Prostate gland (tissue), 2 donors: ENCODE data around the gene SEPTIN5.

Experiments
- POLR2A ChIP-seq: fragments of 450-650 bp; IDR thresholded peaks from one replicate; pipeline ENCODE4 v1.6.1; 2016; ENCODE audit warnings: antibody characterized with exemption, mild to moderate bottlenecking
- POLR2AphosphoS5 ChIP-seq: sonication (generic); formaldehyde crosslinking; IDR thresholded peaks from one replicate; pipeline ENCODE4 v1.6.1; 2017; ENCODE audit warnings: antibody characterized with exemption
- TF ChIP-seq, protein P1 (sequence below), 4 experiments: fragments of 200-600 bp in 2 of 4; fragments of 450-650 bp in 2 of 4; sonication (generic) in 2 of 4; IDR thresholded peaks; 1 replicate in 3 of 4; 2 replicates in 1 of 4; pipeline ENCODE4 v1.5.1; 2016 to 2019; ENCODE audit warnings: antibody characterized with exemption in 4 of 4, mild to moderate bottlenecking in 2 of 4, moderate library complexity in 2 of 4

DNA sequence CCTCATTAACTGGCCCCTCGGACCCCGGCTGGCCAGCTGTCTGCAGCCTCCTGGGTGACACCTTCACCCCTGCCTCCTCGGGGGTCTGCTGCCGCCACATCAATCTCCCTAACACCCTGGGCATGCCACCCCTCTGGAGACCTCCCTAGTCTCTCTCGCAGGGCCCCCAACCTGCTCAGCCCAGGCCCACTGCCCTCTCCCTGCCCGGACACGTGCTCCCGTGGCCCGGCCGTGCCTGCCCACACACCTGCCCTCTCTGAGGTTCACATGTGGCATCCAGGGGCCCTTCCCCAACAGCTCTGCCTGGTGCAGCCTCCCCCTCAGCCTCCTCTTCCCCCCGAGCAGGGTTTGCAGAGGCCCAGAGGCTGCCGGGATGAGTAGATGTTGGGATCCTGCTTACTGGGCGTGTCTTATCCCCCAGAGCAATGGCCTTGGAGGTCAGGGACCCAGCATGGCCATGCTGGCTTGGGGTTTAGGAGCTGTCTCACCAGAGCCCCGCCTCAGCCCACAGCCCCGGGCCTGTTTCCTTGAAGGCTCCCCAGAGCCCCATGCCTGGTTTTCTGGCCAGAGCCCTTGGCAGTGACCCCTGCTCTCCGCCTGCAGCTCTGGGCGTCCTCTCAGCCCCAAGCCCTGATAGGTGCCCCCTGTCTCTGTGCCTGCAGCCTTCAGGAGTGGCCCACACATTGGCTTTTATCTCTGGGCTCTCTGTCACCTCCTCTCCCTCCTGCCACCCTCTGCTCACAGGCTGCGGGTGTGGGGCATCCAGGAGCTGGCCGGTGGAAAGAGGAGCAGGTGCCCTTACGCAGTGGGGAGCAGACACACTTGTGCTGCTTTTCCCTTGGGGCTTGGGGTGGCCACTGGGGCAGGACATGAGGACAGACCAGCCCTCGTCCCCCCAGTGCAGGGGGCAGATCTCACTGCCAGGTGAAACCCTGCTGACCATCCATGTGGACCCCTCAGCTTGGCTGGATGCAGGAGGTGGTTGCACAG is 25.7 kb upstream of the SEPTIN5 start:
- TF ChIP-seq, protein P1, sequence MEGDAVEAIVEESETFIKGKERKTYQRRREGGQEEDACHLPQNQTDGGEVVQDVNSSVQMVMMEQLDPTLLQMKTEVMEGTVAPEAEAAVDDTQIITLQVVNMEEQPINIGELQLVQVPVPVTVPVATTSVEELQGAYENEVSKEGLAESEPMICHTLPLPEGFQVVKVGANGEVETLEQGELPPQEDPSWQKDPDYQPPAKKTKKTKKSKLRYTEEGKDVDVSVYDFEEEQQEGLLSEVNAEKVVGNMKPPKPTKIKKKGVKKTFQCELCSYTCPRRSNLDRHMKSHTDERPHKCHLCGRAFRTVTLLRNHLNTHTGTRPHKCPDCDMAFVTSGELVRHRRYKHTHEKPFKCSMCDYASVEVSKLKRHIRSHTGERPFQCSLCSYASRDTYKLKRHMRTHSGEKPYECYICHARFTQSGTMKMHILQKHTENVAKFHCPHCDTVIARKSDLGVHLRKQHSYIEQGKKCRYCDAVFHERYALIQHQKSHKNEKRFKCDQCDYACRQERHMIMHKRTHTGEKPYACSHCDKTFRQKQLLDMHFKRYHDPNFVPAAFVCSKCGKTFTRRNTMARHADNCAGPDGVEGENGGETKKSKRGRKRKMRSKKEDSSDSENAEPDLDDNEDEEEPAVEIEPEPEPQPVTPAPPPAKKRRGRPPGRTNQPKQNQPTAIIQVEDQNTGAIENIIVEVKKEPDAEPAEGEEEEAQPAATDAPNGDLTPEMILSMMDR (IDR thresholded peaks at IDR 0.05) = no peak
- TF ChIP-seq POLR2A = no peak
- no peak for TF ChIP-seq POLR2AphosphoS5
